ENCODE data around the gene SNAP91. TPM values are rescaled to one million over a fixed set of nuclear protein-coding genes. Genes with fewer than 3 reads are reported as not detected.
"Not testable (repeated sequence)": the region's sequence is repeated elsewhere in the genome, so short reads cannot be mapped to it uniquely, and the experiment has no call there.

SNAP91 gene
- total RNA-seq, 1 donor from 2014 or later, result 2.6 TPM

DNA sequence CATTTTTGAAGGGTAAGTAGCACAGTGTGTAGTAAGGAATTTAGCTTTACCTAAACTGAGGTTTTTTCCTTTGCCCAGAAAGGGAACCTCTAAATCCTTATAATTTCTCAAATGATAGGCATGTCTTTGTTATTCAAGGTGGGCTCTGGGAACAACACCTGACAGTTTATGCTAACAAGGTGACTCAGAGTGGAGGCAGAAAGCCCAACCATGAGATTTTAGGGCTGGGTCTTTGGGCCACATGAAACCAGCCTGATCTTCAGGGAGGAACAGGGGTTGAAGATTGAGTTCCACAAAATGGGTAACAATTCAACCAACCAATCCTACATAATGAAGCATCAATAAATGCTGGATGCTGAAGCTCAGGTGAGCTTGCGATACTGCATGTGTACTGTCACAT, 149.9 kb downstream of the SNAP91 start:
- H3K4me1 ChIP-seq, result no peaks in the 10 kb centered on the region
- TF ChIP-seq, protein P1, sequence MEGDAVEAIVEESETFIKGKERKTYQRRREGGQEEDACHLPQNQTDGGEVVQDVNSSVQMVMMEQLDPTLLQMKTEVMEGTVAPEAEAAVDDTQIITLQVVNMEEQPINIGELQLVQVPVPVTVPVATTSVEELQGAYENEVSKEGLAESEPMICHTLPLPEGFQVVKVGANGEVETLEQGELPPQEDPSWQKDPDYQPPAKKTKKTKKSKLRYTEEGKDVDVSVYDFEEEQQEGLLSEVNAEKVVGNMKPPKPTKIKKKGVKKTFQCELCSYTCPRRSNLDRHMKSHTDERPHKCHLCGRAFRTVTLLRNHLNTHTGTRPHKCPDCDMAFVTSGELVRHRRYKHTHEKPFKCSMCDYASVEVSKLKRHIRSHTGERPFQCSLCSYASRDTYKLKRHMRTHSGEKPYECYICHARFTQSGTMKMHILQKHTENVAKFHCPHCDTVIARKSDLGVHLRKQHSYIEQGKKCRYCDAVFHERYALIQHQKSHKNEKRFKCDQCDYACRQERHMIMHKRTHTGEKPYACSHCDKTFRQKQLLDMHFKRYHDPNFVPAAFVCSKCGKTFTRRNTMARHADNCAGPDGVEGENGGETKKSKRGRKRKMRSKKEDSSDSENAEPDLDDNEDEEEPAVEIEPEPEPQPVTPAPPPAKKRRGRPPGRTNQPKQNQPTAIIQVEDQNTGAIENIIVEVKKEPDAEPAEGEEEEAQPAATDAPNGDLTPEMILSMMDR (IDR thresholded peaks at IDR 0.05; ENCODE audit: borderline replicate concordance), result no peak
- intact Hi-C loops (cut with micrococcal nuclease), result no loop called here
- H3K4me3 ChIP-seq, result no peak overlapping the region
- H3K27me3 ChIP-seq (ENCODE audit: low read depth), result no peaks in the 10 kb centered on the region
- H3K36me3 ChIP-seq, result no peaks in the 10 kb centered on the region
- H3K9me3 ChIP-seq (replicated peaks), result peaks cover 8% of the 10 kb centered on the region
- H3K27ac ChIP-seq (replicated peaks), result no peak overlapping the region
- no peak for DNase-seq

DNA sequence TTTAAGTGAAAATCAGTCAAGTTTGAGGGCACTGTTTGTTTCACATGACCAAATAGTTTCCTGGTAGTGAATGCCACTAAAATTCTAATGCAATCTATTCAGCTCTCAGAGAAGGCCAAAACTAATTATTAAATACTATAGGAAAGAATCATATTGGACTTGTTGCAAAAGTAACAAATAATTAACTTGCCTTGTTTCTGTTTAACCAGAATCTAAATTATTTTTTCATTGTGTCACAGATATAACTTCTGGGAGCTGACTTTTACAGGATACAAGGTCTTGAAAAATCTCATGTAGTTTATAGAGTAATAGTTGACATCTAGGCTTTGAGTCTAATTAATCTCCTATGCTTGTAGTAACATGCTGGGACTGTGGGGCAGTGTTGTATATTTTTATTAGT, 152.0 kb downstream of the SNAP91 start:
- Histone ChIP-seq H3K4me3 (no peak overlapping the region), H3K27ac (replicated peaks) (no peak overlapping the region), H3K9me3 (replicated peaks) (no peaks in the 10 kb centered on the region), H3K27me3 (ENCODE audit: low read depth) (no peaks in the 10 kb centered on the region), H3K36me3 (no peaks in the 10 kb centered on the region), H3K4me1 (no peaks in the 10 kb centered on the region)
- TF ChIP-seq, protein P1 (IDR thresholded peaks at IDR 0.05; ENCODE audit: borderline replicate concordance), result no peak
- intact Hi-C loops (cut with micrococcal nuclease), result no loop called here
- DNase-seq, result no peak

DNA sequence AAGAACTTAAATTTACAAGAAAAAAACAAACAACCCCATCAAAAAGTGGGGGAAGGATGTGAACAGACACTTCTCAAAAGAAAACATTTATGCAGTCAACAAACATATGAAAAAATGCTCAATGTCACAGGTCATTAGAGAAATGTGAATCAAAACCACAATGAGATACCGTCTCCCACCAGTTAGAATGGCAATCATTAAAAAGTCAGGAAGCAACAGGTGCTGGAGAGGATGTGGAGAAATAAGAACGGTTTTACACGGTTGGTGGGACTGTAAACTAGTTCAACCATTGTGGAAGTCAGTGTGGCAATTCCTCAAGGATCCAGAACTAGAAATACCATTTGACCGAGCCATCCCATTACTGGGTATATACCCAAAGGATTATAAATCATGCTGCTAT, 157.2 kb downstream of the SNAP91 start:
- peaks cover 11% of the 10 kb centered on the region for H3K9me3 ChIP-seq (replicated peaks)
- DNase-seq; H3K27me3 ChIP-seq (ENCODE audit: low read depth); H3K27ac ChIP-seq (replicated peaks); intact Hi-C loops (cut with micrococcal nuclease); H3K4me3 ChIP-seq; H3K36me3 ChIP-seq; H3K4me1 ChIP-seq: not testable (repeated sequence)

DNA sequence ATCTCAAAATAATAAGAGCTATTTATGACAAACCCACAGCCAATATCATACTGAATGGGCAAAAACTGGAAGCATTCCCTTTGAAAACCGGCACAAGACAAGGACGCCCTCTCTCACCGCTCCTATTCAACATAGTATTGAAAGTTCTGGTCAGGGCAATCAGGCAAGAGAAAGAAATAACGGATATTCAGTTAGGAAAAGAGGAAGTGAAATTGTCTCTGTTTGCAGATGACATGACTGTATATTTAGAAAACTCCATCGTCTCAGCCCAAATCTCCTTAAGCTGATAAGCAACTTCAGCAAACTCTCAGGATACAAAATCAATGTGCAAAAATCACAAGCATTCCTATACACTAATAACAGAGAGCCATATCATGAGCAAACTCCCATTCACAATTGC, 158.4 kb downstream of the SNAP91 start:
- peaks cover 11% of the 10 kb centered on the region for H3K9me3 ChIP-seq (replicated peaks)
- H3K27ac ChIP-seq (replicated peaks); H3K4me3 ChIP-seq; H3K27me3 ChIP-seq (ENCODE audit: low read depth); intact Hi-C loops (cut with micrococcal nuclease); H3K4me1 ChIP-seq; H3K36me3 ChIP-seq; DNase-seq: not testable (repeated sequence)

DNA sequence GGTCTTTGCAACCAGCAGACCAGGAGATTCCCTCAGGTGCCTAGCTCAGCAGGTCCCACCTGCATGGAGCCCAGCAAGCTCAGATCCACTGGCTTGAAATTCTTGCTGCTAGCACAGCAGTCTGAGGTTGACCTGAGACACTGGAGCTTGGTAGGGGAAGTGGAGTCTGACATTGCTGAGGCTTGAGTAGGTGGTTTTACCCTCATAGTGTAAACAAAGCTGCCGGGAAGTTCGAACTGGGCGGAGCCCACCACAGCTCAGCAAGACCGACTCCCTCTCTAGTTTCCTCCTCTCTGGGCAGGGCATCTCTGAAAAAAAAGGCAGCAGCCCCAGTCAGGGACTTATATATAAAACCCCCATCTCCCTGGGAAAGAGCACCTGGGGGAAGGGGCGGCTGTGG, 162.3 kb downstream of the SNAP91 start:
- intact Hi-C loops (cut with micrococcal nuclease), result no loop called here
- Histone ChIP-seq H3K27me3 (ENCODE audit: low read depth) (no peaks in the 10 kb centered on the region), H3K4me1 (no peaks in the 10 kb centered on the region), H3K9me3 (replicated peaks) (peaks cover 10% of the 10 kb centered on the region), H3K4me3 (no peak overlapping the region), H3K27ac (replicated peaks) (no peak overlapping the region), H3K36me3 (no peaks in the 10 kb centered on the region)
- DNase-seq, result no peak
- TF ChIP-seq, protein P1 (IDR thresholded peaks at IDR 0.05; ENCODE audit: borderline replicate concordance), result no peak

DNA sequence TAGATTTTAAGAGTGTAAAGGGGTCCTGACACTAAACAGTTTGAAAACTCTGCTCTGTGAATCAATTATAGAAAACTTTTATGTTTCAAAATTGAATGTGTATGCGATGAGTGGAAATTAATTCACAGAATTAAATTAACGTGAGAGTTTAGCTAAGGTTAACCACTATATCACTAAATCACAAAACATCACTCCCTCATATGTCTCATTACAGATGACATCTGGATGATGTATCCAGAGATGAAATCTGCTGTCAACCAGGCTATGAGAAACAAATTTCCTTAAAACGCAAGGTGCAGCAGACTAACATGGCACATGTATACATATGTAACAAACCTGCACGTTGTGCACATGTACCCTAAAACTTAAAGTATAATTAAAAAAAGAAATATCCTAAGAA, 169.2 kb downstream of the SNAP91 start:
- H3K27ac ChIP-seq (replicated peaks), result no peak overlapping the region
- H3K9me3 ChIP-seq (replicated peaks), result peaks cover 3% of the 10 kb centered on the region
- H3K4me3 ChIP-seq, result no peak overlapping the region
- no peak for DNase-seq
- H3K4me1 ChIP-seq, result no peaks in the 10 kb centered on the region
- TF ChIP-seq, protein P1 (IDR thresholded peaks at IDR 0.05; ENCODE audit: borderline replicate concordance), result no peak
- intact Hi-C loops (cut with micrococcal nuclease), result no loop called here
- peaks cover 10% of the 10 kb centered on the region for H3K27me3 ChIP-seq (ENCODE audit: low read depth)
- no peaks in the 10 kb centered on the region for H3K36me3 ChIP-seq
